AG09309 (cell line): ENCODE data around the gene PARP16.

Experiments
- DNase-seq: peaks from one replicate; pipeline ENCODE4 v3.0.0-alpha.2; 2010; ENCODE audit warnings: low read depth
- H3K4me3 ChIP-seq: 2 replicates; pipeline ENCODE4 v1.5.1; 2011; ENCODE audit warnings: mild to moderate bottlenecking, low read depth, low read length, moderate library complexity; ENCODE audit not compliant: control insufficient read depth
- TF ChIP-seq, protein P1 (sequence below): IDR thresholded peaks from 2 replicates; pipeline ENCODE4 v1.5.1; 2011; ENCODE audit warnings: mild to moderate bottlenecking, low read depth, low read length, inconsistent platforms; ENCODE audit not compliant: insufficient read depth, control insufficient read depth; ENCODE audit errors: missing control alignments

Gene PARP16

GRCh38 chr15:65255486-65256140 is 31.1 kb downstream of the PARP16 start:
- no peak overlapping the region for H3K4me3 ChIP-seq
- DNase-seq = no peak
- TF ChIP-seq, protein P1, sequence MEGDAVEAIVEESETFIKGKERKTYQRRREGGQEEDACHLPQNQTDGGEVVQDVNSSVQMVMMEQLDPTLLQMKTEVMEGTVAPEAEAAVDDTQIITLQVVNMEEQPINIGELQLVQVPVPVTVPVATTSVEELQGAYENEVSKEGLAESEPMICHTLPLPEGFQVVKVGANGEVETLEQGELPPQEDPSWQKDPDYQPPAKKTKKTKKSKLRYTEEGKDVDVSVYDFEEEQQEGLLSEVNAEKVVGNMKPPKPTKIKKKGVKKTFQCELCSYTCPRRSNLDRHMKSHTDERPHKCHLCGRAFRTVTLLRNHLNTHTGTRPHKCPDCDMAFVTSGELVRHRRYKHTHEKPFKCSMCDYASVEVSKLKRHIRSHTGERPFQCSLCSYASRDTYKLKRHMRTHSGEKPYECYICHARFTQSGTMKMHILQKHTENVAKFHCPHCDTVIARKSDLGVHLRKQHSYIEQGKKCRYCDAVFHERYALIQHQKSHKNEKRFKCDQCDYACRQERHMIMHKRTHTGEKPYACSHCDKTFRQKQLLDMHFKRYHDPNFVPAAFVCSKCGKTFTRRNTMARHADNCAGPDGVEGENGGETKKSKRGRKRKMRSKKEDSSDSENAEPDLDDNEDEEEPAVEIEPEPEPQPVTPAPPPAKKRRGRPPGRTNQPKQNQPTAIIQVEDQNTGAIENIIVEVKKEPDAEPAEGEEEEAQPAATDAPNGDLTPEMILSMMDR = no peak

DNA sequence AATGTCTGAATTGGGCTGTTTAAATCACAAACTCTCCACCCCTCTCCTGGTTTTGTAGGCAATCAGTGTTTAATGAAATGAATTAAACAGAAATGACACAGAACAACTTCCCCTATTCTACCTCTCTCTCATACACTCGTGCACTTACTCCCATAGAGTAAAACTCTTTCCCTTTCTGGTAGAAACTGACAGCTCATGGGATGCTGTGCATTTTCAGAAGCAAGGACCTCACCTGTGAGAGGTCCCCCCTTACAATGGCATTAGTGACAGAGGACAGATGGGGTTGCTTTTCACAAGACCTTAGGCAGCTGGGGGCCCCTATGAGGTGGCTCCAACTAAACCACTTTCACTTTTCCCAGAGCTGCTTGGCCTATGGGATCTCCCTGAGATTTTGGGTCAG is 31.9 kb downstream of the PARP16 start:
- no peak for DNase-seq
- TF ChIP-seq, protein P1 = no peak
- H3K4me3 ChIP-seq = no peak overlapping the region

GRCh38 chr15:65254356-65254755 is 32.3 kb downstream of the PARP16 start:
- TF ChIP-seq, protein P1 = no peak
- H3K4me3 ChIP-seq = no peak overlapping the region
- no peak for DNase-seq

DNA sequence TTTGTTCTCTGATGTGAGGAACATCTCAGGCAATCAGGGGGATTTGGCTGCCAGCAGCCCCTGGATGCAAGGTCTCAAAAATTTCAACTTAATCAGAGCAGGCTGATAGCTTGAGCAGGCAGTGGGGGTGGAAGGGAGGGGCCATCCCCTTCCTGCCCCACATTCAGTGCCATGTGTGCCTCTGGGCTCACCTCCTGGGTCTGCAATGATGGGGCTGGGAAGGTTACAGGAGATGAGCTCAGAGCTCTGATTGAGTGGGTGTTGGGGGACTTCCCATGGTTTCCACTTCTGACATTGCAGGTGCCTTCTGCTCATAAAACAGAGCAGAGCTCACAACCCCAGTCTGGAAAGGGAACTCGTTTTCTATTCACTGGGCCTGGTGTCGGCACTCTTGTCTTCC is 37.0 kb downstream of the PARP16 start:
- no peak overlapping the region for H3K4me3 ChIP-seq
- no peak for DNase-seq
- TF ChIP-seq, protein P1 = no peak

GRCh38 chr15:65248511-65249255 is 38.0 kb downstream of the PARP16 start:
- no peak for DNase-seq
- TF ChIP-seq, protein P1 = no peak

GRCh38 chr15:65246939-65247338 is 39.7 kb downstream of the PARP16 start:
- H3K4me3 ChIP-seq = no peak overlapping the region
- TF ChIP-seq, protein P1 = no peak
- DNase-seq = no peak

More at GRCh38 chr15:65248511-65249255, 38.0 kb downstream of the PARP16 start:
- no peak overlapping the region for H3K4me3 ChIP-seq
